ENCODE data around the gene TAF11L14.

Gene TAF11L14

DNA sequence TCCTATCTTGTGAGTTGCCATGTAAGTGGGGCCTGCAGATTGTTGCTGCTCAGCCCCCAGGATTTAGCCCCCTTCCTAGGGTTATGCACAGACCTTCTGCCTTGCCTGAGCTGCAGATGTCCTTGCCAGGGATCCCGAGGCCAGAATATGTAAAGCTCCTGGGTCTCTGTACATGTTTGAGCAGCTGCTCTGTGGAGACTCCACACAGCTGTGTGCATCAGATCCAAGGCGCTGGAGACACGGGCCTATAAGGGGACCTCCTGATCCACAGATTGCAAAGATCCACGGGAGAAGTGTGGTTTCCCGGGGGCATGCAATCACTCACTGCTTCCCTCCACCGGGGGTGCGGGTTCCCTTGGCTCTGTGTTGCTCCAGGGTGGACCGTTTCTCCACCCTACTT is 28.9 kb downstream of the TAF11L14 start:
- DNase-seq (ENCODE audit: low read depth, low spot score), result no peak
- Histone ChIP-seq H3K4me3 (ENCODE audit: insufficient read length, low read depth) (no peak overlapping the region), H3K4me1 (ENCODE audit: insufficient read depth, insufficient read length) (no peaks in the 10 kb centered on the region), H3K9ac (ENCODE audit: insufficient read length, low read depth) (no peak overlapping the region), H3K36me3 (ENCODE audit: insufficient read depth, insufficient read length, low read length) (no peaks in the 10 kb centered on the region), H3K27me3 (ENCODE audit: insufficient read depth, insufficient read length) (no peaks in the 10 kb centered on the region), H3K9me3 (ENCODE audit: insufficient read depth, low read length) (no peaks in the 10 kb centered on the region)
- TF ChIP-seq YY1 (IDR thresholded peaks at IDR 0.05; ENCODE audit: insufficient read depth, insufficient read length), result no peak
- TF ChIP-seq SUZ12 (IDR thresholded peaks at IDR 0.05; ENCODE audit: extremely low read depth, insufficient read depth, insufficient read length), result no peak
- no peak for TF ChIP-seq ZNF274 (IDR thresholded peaks at IDR 0.05; ENCODE audit: low read depth, low read length)

DNA sequence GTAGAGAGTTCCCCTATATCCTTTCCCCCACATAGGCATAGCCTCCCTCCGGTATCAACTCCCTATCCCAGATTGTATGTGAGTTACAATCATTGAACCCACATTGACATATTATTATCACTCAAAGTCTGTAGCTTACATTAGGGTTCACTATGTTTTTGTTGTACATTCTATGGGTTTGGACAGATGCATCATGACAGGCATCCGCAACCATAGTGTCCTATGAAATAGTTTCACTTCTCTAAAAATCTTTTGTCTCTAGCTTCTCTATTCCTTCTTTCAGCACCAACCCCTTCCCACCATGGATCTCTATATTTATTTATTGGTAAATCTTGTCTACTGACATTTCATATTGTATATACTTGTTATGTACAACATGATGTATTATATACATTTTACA is 31.6 kb downstream of the TAF11L14 start:
- H3K4me3 ChIP-seq (ENCODE audit: insufficient read length, low read depth), result no peak overlapping the region
- H3K4me1 ChIP-seq (ENCODE audit: insufficient read depth, insufficient read length), result no peaks in the 10 kb centered on the region
- H3K9ac ChIP-seq (ENCODE audit: insufficient read length, low read depth), result no peak overlapping the region
- H3K9me3 ChIP-seq (ENCODE audit: insufficient read depth, low read length), result no peaks in the 10 kb centered on the region
- TF ChIP-seq SUZ12 (IDR thresholded peaks at IDR 0.05; ENCODE audit: extremely low read depth, insufficient read depth, insufficient read length) (no peak), YY1 (IDR thresholded peaks at IDR 0.05; ENCODE audit: insufficient read depth, insufficient read length) (no peak)
- H3K36me3 ChIP-seq (ENCODE audit: insufficient read depth, insufficient read length, low read length), result no peaks in the 10 kb centered on the region
- H3K27me3 ChIP-seq (ENCODE audit: insufficient read depth, insufficient read length), result no peaks in the 10 kb centered on the region
- DNase-seq (ENCODE audit: low read depth, low spot score), result no peak

DNA sequence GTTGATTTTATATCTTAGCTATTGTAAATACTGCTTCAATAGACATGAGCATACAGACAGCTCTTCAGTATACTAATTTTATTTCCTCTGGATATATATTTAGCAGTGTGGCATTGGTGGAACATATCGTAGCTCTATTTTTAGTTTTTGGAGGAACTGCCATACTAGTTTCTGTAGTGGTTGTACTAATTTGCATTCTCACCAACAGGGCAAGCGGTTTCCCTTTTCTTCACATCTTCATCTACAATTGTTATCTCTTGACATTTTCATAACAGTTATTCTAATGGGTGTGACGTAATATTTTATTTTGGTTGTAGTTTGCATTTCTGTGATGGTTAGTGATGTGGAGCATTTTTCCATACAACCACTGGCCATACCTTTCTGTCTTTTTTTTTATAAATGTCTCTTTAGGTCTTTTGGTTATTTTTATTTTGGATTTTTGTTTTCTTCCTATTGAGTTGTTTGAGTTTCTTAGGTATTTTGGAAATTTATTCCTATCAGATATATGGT is 32.5 kb downstream of the TAF11L14 start:
- no peaks in the 10 kb centered on the region; the same call in 1 of the 2 replicates for H3K9me3 ChIP-seq (ENCODE audit: insufficient read depth, low read length)
- H3K27me3 ChIP-seq (ENCODE audit: insufficient read depth, insufficient read length), result no peaks in the 10 kb centered on the region
- no peaks in the 10 kb centered on the region for H3K36me3 ChIP-seq (ENCODE audit: insufficient read depth, insufficient read length, low read length)
- H3K4me1 ChIP-seq (ENCODE audit: insufficient read depth, insufficient read length), result no peaks in the 10 kb centered on the region
- TF ChIP-seq ZNF274 (IDR thresholded peaks at IDR 0.05; ENCODE audit: low read depth, low read length), result no peak
- no peak for TF ChIP-seq YY1 (IDR thresholded peaks at IDR 0.05; ENCODE audit: insufficient read depth, insufficient read length)
- no peak for TF ChIP-seq SUZ12 (IDR thresholded peaks at IDR 0.05; ENCODE audit: extremely low read depth, insufficient read depth, insufficient read length)
- no peak overlapping the region for H3K4me3 ChIP-seq (ENCODE audit: insufficient read length, low read depth)
- no peak overlapping the region for H3K9ac ChIP-seq (ENCODE audit: insufficient read length, low read depth)
- DNase-seq (ENCODE audit: low read depth, low spot score), result no peak

DNA sequence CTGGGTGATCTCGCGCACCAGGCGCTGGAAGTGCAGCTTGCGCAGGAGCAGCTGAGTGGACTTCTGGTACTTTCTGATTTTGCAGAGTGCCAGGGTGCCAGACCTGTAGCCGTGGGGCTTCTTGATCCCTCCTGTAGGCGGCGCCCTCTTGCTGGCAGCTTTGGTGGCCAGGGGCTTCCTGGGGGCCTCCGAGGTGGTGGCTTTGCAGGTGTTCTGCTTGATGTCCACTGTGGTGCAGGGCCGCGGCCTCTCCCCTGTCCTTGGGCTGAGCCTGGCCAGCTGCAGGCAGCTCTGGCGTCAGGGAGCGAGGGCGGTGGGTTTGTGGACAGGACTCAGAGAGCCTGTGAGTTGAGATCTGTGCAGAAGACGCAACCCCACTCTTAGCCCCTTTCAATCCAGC is 36.1 kb downstream of the TAF11L14 start:
- Histone ChIP-seq H3K9me3 (ENCODE audit: insufficient read depth, low read length) (no peaks in the 10 kb centered on the region; the same call in 1 of the 2 replicates), H3K4me3 (ENCODE audit: insufficient read length, low read depth) (no peak overlapping the region), H3K9ac (ENCODE audit: insufficient read length, low read depth) (no peak overlapping the region), H3K4me1 (ENCODE audit: insufficient read depth, insufficient read length) (no peaks in the 10 kb centered on the region), H3K27me3 (ENCODE audit: insufficient read depth, insufficient read length) (no peaks in the 10 kb centered on the region), H3K36me3 (ENCODE audit: insufficient read depth, insufficient read length, low read length) (no peaks in the 10 kb centered on the region)
- TF ChIP-seq YY1 (IDR thresholded peaks at IDR 0.05; ENCODE audit: insufficient read depth, insufficient read length), result no peak
- TF ChIP-seq SUZ12 (IDR thresholded peaks at IDR 0.05; ENCODE audit: extremely low read depth, insufficient read depth, insufficient read length), result no peak
- no peak for DNase-seq (ENCODE audit: low read depth, low spot score)

DNA sequence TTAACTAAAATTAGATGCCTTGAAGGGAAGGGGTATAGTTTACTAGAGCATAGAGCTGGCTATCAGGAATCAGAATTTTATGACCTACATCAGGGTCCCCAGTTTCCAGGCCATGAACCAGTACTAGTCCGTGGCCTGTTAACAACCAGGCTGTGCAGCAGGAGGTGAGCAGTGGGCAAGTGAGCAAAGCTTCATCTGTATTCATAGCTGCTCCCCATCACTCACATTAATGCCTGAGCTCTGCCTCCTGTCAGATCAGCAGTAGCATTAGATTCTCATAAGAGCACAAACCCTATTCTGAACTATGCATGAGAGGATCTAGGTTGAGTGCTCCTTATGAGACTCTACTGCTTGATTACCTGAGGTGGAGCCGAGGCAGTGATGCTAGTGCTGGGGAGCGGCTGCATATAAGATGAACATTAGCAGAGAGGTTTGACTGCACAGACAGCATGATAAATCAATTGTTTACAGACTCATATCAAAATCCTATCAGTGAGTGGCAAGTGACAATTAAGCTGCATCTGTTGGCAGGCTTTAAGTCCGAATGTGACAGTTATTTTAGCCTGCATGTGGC is 44.6 kb downstream of the TAF11L14 start:
- Histone ChIP-seq H3K9ac (ENCODE audit: insufficient read length, low read depth) (no peak overlapping the region), H3K9me3 (ENCODE audit: insufficient read depth, low read length) (no peaks in the 10 kb centered on the region), H3K36me3 (ENCODE audit: insufficient read depth, insufficient read length, low read length) (no peaks in the 10 kb centered on the region), H3K4me3 (ENCODE audit: insufficient read length, low read depth) (no peak overlapping the region), H3K27me3 (ENCODE audit: insufficient read depth, insufficient read length) (no peaks in the 10 kb centered on the region), H3K4me1 (ENCODE audit: insufficient read depth, insufficient read length) (no peaks in the 10 kb centered on the region)
- TF ChIP-seq YY1 (IDR thresholded peaks at IDR 0.05; ENCODE audit: insufficient read depth, insufficient read length), result no peak
- no peak for TF ChIP-seq SUZ12 (IDR thresholded peaks at IDR 0.05; ENCODE audit: extremely low read depth, insufficient read depth, insufficient read length)
- no peak for TF ChIP-seq ZNF274 (IDR thresholded peaks at IDR 0.05; ENCODE audit: low read depth, low read length)
- no peak for DNase-seq (ENCODE audit: low read depth, low spot score)

DNA sequence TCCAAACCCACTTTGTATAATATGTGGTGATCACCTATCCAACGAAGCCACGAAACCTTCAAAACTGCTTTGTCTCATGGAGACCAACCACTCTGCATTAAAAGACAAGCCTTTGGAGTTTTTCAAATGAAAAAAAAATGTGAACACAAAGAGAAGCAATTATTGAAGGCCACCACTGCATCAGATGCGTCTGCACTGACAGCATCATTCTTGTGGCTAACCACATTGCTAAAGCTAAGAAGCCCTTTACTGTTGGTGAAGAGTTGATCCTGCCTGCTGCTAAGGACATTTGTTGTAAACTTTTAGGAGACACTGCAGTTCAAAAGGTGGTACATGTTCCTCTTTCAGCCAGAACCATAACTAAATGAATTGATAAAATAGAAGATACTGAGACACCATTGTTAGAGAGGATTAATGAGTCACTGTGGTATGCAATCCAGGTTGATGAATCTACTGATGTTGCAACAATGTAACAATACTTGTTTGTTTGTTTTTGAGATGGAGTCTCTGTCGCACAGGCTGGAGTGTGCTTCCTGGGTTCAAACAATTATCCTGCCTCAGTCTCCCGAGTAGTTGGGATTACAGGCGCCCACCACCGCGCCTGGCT is 45.4 kb downstream of the TAF11L14 start:
- TF ChIP-seq ZNF274 (IDR thresholded peaks at IDR 0.05; ENCODE audit: low read depth, low read length) (no peak), YY1 (IDR thresholded peaks at IDR 0.05; ENCODE audit: insufficient read depth, insufficient read length) (no peak), SUZ12 (IDR thresholded peaks at IDR 0.05; ENCODE audit: extremely low read depth, insufficient read depth, insufficient read length) (no peak)
- no peak for DNase-seq (ENCODE audit: low read depth, low spot score)
- H3K9ac ChIP-seq (ENCODE audit: insufficient read length, low read depth), result no peak overlapping the region
- no peaks in the 10 kb centered on the region for H3K9me3 ChIP-seq (ENCODE audit: insufficient read depth, low read length)
- H3K27me3 ChIP-seq (ENCODE audit: insufficient read depth, insufficient read length), result no peaks in the 10 kb centered on the region
- no peak overlapping the region for H3K4me3 ChIP-seq (ENCODE audit: insufficient read length, low read depth)
- no peaks in the 10 kb centered on the region for H3K36me3 ChIP-seq (ENCODE audit: insufficient read depth, insufficient read length, low read length)
- no peaks in the 10 kb centered on the region for H3K4me1 ChIP-seq (ENCODE audit: insufficient read depth, insufficient read length)

DNA sequence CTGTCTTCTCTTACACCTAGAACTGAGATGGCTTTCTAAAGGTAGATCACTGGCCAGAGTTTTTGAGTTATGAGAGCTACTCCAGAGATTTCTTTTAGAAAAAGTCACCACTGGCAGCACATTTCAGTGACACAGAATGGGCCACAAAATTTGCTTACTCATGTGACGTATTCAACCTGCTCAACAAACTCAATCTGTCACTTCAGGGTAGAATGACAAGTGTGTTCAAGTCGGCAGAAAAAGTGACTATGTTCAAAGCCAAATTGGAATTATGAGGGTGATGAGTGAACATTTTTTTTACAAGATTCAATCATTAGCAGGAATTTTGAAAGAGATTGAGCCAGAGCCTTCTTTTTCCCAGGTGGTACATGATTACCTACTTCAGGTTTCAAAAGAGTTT is 46.5 kb downstream of the TAF11L14 start:
- no peak for TF ChIP-seq ZNF274 (IDR thresholded peaks at IDR 0.05; ENCODE audit: low read depth, low read length)
- TF ChIP-seq YY1 (IDR thresholded peaks at IDR 0.05; ENCODE audit: insufficient read depth, insufficient read length), result no peak
- TF ChIP-seq SUZ12 (IDR thresholded peaks at IDR 0.05; ENCODE audit: extremely low read depth, insufficient read depth, insufficient read length), result no peak
- no peaks in the 10 kb centered on the region for H3K36me3 ChIP-seq (ENCODE audit: insufficient read depth, insufficient read length, low read length)
- H3K27me3 ChIP-seq (ENCODE audit: insufficient read depth, insufficient read length), result no peaks in the 10 kb centered on the region
- no peak overlapping the region for H3K9ac ChIP-seq (ENCODE audit: insufficient read length, low read depth)
- H3K4me3 ChIP-seq (ENCODE audit: insufficient read length, low read depth), result no peak overlapping the region
- no peaks in the 10 kb centered on the region for H3K9me3 ChIP-seq (ENCODE audit: insufficient read depth, low read length)
- H3K4me1 ChIP-seq (ENCODE audit: insufficient read depth, insufficient read length), result no peaks in the 10 kb centered on the region
- no peak for DNase-seq (ENCODE audit: low read depth, low spot score)

Data from NT2/D1 (cell line).